HG03196 (cell line): ENCODE data around the gene ZC3HAV1L.
"Not testable (repeated sequence)": the region's sequence is repeated elsewhere in the genome, so short reads cannot be mapped to it uniquely, and the experiment has no call there.

Experiments used
- ATAC-seq: cut with Tn5 transposase; IDR thresholded peaks from one replicate; pipeline ENCODE4 v1.9.1; 2021; ENCODE audit not compliant: unreplicated experiment

Gene ZC3HAV1L

GRCh38 chr7:139054656-139055055 is 18.8 kb upstream of the ZC3HAV1L start:
- not testable (repeated sequence) for ATAC-seq

GRCh38 chr7:139054101-139054500 is 18.3 kb upstream of the ZC3HAV1L start:
- no peak for ATAC-seq

- ATAC-seq = no peak
Measured at GRCh38 chr7:139051655-139052054, 15.8 kb upstream of the ZC3HAV1L start.

GRCh38 chr7:139049936-139050335 is 14.1 kb upstream of the ZC3HAV1L start:
- ATAC-seq = no peak

- ATAC-seq = no peak
Measured at GRCh38 chr7:139049111-139049510, 13.3 kb upstream of the ZC3HAV1L start.

- ATAC-seq = no peak
Measured at GRCh38 chr7:139047970-139048369, 12.1 kb upstream of the ZC3HAV1L start.

- no peak for ATAC-seq
Measured at GRCh38 chr7:139046143-139046542, 10.3 kb upstream of the ZC3HAV1L start.

GRCh38 chr7:139044813-139045794 is 9.3 kb upstream of the ZC3HAV1L start:
- no peak for ATAC-seq

GRCh38 chr7:139043823-139044812 is 8.3 kb upstream of the ZC3HAV1L start:
- ATAC-seq = no peak

GRCh38 chr7:139041378-139042085 is 5.7 kb upstream of the ZC3HAV1L start:
- no peak for ATAC-seq

- ATAC-seq = no peak
Measured at GRCh38 chr7:139038691-139039090, 2.8 kb upstream of the ZC3HAV1L start.

GRCh38 chr7:139036901-139037300 is 1.1 kb upstream of the ZC3HAV1L start:
- no peak for ATAC-seq

- peak; percentile 38 for ATAC-seq
Measured at GRCh38 chr7:139034855-139035585, 822 bp downstream of the ZC3HAV1L start.

- ATAC-seq = no peak
Measured at GRCh38 chr7:139034336-139034735, 1.5 kb downstream of the ZC3HAV1L start.

- no peak for ATAC-seq
Measured at GRCh38 chr7:139033346-139034114, 2.3 kb downstream of the ZC3HAV1L start.

- ATAC-seq = no peak
Measured at GRCh38 chr7:139032473-139032872, 3.4 kb downstream of the ZC3HAV1L start.

GRCh38 chr7:139029353-139029752 is 6.5 kb downstream of the ZC3HAV1L start:
- ATAC-seq = no peak

- no peak for ATAC-seq
Measured at GRCh38 chr7:139026551-139026950, 9.3 kb downstream of the ZC3HAV1L start.

- ATAC-seq = not testable (repeated sequence)
Measured at GRCh38 chr7:139025861-139026260, 10.0 kb downstream of the ZC3HAV1L start.
